ENCODE results near the gene PHACTR1.
"Not testable (repeated sequence)": the region's sequence is repeated elsewhere in the genome, so short reads cannot be mapped to it uniquely, and the experiment has no call there.

The PHACTR1 gene

DNA sequence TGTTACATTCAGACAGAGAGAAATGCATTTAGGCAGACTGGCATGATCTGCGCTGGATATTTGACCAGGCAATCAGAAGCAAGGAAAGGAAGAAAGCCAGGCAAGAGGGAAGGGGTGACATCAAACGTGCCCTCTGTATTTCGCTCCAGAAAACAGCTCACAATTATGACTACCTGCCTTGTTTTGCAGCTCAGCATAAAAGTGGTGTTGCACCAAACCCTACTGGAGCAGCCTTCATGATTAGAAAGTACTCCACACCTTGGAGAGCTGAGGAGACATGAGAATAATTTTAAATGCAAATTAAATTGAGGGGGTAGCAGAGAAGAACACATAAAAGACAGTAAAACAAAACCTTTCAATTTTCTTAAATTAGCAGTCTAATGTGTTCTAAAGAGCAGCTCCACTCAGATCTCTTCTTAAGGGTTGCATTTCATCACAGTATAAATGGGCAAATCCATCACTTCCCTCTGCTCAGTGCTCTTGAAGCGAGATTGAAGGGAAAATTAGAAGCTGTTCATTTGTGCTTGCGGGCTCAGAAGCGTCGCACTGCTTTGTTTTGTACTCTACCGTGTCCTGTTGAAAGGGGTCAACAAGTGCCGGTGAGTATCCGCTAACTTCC, at the start of gene PHACTR1:
Gene PHACTR1 (plus strand): TSS at position 470 of the 619 bp plus-strand sequence.
- no peak for DNase-seq (ENCODE audit: low spot score)

DNA sequence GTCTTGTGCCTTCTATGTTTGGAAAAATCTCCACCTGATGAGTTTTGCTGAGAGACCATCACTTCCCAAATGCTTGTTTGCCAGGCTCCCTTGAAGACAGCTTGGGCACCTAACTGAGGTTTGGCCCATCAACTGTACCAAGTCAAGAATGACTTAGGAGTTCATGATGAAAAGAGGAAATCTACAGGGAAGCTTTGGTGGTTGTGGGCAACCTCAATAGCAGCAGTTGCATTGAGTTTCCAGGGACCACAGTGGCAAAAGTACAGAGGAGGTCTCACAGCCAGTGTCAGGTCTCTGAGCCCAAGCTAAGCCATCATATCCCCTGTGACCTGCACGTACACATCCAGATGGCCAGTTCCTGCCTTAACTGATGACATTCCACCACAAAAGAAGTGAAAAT, 49.7 kb upstream of the PHACTR1 start:
- DNase-seq (ENCODE audit: low spot score) = no peak

DNA sequence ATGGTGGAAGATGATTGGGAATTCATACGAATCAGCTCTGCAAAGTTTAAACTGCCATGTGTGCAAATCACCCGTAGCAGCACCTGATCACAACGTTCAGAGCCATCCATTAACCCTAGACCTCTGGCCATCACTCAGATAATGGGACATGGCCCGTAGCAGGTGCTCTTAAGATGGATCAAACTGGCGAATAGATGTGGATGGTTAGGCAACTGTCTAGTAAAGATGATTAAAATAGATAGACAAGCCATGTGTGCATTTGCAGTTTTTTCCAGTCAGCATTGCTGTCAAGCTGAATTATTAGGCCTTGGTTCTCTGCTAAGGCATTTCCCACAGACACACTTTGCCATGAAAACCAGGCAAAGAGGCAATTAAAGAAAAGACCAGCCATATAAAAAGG, 40.6 kb upstream of the PHACTR1 start:
- DNase-seq (ENCODE audit: low spot score) = no peak

DNA sequence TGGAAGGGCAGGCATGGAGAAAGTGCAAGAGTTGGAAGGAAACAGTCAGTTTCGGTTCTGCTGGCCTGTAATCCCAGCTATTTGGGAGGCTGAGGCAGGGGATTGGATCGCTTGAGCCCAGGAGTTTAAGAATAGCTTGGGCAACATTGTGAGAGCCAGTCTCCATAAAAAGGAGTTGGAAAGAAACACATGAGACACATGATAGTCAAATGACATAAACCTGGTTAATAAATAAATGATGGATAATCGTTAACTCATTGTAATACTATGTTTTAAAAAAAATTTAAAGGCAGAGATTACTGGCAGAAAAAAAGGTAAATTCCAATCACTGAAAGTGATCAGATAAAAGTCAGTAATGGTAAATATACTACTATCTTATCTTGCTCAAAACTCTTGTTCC, 37.2 kb upstream of the PHACTR1 start:
- no peak for DNase-seq (ENCODE audit: low spot score)

DNA sequence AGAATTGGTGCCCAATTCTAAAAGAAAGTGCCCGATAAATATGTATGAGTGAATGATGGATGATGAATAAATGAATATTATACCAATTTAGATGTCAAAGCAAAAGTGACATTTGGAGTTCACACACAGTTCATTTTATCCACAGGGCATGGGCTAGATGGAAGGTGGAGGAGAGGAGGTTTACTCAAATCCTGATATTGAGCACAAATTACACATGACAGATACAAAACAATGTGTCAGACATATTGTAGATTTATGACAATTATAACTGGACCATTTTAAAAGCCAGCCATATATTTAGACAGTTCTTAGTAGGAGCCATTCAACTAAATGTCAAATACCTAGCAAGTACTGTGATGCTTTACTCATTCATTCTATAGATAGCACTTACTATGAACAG, 23.4 kb upstream of the PHACTR1 start:
- no peak for DNase-seq (ENCODE audit: low spot score)

DNA sequence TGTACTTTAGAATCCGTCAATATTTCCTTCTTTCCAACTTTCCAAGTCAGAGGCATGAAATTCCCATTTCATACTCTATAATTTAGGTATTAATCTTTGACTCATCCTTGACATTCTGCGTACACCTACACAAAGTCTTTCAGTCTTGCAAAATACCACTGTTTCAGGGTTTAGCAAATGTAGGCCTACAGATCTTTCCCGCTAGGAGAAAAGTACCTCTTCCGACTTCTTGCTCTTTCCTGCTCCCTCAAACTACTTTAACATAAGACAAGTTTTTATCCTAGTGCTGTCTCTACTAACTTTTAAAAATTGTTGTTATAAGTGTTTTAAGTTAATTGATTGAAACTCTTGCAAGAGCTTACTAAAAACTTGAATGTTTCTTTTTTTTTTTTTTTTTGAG, 18.3 kb upstream of the PHACTR1 start:
- DNase-seq (ENCODE audit: low spot score) = no peak

DNA sequence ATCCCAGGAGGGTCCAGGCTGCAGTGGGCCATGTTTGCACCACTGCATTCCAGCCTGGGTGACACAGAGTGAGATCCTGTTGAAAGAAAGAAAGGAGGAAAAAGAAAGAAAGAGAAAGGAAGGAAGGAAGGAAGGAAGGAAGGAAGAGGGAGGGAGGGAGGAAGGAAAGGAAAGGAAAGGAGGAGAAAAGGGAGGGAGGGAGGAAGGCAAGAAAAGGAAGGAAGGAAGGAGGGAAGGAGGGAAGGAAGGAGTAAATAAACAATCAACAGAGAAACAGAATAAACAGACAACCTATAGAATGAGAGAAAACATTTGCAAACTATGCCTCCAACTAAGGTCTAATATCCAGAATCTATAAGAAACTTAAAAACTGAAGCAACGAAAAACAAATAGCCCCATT, 11.6 kb upstream of the PHACTR1 start:
- DNase-seq (ENCODE audit: low spot score) = no peak

DNA sequence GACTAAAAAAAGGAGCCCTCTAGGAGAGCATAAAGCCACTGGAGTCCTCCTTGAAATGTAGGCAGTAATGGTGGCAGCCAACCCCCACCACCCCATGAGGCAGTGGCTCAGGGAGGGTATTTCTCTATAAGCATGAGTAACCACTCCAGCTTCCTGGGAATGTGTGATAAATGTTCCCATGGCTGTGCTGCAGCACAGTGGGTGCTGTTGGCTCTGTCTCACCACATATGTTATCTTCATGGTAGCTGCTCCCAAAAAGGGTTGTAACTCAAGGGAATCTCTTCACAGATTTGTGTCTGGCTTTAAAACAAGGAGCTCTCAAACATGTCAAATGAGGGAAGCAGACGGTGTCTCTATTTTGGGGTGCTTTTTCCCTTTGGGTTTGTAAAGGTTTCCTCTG, 7.5 kb upstream of the PHACTR1 start:
- DNase-seq (ENCODE audit: low spot score) = no peak

DNA sequence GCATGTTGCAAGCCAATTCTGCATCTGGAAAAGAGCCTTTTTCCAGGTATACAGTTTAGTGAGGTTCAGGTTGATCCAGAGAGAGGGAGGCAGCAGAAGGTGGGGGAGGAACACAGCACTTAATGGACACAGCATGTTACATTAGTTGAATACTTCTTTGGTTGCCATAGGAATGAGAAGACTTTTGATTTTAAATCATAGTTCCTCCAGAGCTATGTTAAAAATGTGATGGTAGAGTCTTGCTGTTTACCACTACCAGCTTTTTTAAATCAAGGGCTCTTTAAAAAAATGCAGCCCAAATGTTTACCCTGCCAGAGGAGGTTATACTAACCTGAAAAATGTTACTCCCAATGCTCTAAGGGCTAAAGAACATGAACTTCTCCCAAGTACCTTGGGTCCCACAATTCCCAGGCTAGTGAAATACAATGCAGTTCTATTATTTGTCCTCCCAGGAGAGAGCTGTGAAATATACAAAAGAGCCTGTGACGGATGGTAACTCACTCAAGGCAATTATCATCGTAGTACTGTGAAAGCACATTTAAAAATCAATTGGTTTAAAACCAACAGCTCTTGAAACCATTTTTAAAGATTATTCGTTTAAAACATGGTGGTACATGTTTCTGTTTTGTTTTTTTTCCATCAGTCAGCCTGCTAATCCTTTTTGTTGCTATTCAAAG, 6.9 kb upstream of the PHACTR1 start:
- no peak for DNase-seq (ENCODE audit: low spot score)

DNA sequence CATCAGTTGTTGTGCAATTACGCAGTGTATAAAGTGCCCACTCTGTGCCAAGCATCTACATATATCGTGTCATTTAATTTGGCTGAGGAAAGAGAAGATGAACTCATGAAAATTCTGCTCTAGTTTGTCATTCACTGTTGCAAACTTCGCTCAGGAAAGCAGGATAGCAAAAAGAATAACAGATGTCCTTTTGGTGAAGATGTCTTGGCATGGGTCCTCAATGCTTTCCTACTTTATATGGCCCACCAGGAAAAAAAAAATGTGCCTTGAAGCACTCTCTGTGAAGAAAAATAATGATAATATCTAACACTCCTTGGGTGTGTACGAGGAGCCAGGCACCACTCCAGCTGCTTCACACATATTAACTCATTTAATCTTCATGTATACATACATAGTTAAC, 5.6 kb upstream of the PHACTR1 start:
- DNase-seq (ENCODE audit: low spot score) = no peak

DNA sequence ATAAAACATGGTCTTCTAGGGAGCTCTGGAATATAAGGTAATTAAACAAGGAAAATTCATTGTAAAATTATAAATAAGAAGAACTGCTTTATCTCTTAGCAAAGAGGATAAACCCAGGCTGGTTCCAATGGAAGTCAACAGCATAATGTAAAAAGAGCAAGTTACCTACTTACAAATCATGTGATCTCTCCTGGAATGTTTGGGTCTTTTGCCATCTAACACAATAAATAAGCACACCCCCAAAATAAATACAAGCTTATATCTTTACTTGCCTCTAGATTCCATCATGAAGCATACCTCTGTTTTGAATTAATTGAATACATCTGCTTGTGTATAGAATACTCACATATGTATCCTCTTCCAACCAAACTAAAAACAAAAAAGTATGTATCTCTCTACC, 2.5 kb upstream of the PHACTR1 start:
- no peak for DNase-seq (ENCODE audit: low spot score)

DNA sequence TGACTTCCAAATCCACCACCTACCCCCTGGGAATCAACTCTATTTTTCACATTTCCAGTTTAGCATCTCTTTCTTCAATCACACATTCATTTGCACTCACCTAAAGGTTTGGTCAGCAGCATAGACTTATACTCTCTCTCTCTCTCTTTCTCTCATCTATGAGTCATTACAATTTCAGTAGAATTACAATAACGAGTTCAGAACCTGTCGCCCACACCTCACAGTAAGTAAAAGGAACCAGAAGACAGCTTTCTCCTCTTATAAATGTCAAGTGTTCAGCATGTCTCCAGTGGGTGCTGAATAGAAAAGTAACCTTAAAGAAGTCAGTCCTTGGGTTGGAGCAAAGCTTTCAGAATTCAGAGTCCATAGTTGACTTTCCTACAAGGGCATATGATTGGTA, 1.1 kb upstream of the PHACTR1 start:
- DNase-seq (ENCODE audit: low spot score) = no peak

DNA sequence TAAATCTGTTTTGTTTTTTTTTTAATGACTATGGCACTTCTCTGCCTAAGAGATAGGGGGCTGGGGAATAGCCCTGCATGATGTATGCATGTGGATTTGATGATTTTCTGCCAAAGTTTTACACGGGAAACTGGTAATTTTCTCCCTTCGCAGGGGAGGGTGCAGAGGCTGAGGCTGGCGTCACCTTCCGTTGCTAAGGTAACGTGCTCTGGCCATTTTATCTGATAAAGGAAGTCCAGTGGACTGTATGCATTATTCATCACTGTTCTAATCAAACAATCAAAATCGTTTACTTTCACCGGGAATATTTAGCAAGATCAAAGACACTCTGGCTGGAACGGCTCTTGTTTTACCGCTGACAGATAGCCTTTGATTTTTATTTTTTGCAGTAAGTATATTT, 789 bp downstream of the PHACTR1 start:
- no peak for DNase-seq (ENCODE audit: low spot score)

DNA sequence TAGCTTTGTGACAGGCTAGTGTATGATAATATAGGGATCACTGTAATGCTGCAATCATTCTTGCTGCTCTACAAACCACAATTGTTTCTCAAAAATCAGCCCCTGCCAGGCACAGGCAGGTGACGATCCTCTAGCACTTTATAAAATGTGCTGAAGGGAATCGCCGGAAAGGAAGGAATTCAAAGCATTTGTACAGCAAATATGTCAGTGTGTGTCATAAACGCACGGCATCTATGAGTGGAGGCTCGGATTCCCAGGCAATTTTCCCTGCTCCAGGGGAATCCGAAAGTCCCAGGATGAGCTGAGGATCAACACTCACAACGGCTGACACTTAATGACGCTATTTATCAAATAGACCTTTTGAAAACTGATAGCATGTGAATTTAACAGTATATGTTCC, 1.4 kb downstream of the PHACTR1 start:
- no peak for DNase-seq (ENCODE audit: low spot score)

DNA sequence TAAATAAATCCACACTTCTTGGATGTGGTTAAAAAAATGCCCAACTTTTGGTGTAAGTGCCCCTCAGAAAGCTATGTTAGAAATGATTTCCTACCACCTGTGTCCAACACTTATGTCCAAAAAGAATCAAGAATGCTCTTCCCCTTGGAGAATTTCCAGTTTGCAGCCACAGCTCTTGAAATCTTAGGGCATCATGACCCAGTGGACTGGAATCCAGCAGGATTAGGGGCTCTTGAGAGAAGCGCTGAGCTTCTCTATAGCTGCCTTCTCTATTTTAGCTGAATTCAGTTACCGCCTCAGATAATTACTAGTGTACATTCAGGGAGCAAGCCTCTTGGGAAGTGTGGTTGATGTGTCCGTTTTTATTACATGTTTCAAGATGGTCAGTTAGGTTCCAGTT, 2.5 kb downstream of the PHACTR1 start:
- no peak for DNase-seq (ENCODE audit: low spot score)

DNA sequence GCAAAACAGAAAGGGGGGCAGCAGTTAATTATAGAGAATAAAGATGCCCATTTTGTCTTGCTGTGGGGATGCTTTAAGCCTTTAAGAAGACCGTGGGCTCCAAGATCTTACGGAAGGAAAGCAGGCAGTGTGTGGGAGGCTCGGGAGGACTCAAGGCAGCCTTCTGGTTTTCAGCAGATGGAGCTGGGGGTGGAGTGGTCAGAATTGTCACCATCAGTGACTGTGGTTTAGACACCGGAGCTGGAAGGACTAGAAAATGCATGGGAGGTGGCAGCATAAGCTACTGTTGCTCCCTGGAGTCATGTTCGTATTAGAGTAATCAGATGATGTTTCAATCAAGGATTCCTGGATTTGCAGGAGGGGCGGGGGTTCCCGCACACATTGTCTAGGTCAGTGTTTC, 3.7 kb downstream of the PHACTR1 start:
- no peak for DNase-seq (ENCODE audit: low spot score)

DNA sequence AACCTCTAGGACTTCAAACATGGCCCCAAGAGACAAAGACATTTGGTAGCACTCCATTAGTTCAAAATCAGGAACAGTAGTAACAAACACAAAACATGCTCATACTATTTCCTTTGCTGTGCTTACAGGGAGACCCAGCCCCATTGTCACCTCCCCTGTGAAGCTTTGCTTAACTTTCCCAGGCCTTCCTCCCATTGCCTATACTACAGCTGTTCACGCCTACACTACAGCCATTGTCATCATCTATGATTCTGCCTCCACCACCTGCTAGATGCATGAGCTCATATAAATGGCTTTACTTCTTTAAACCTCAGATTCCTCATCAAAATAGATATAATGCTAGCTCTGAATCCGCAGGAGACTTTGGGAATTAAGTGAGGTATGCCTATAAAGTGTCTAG, 8.7 kb downstream of the PHACTR1 start:
- no peak for DNase-seq (ENCODE audit: low spot score)

DNA sequence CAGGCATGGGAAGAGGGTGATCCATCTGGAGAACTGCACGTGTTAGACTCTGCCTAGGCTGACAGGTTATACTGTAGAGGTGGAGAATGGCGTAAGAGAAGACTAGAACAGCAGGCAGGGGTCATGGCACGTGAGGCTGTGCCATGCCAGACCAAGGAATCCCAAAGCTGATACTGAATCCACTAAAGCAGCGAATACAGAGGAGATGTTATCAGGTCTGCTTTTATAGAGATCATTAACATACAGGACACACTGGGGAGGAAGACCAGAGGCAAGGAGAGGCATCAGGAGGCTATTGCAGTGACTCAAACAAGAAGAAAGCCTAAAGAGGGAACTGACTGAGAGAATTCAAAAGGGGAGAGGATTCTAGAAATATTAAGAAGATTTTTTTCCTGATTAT, 12.9 kb downstream of the PHACTR1 start:
- DNase-seq (ENCODE audit: low spot score) = no peak

DNA sequence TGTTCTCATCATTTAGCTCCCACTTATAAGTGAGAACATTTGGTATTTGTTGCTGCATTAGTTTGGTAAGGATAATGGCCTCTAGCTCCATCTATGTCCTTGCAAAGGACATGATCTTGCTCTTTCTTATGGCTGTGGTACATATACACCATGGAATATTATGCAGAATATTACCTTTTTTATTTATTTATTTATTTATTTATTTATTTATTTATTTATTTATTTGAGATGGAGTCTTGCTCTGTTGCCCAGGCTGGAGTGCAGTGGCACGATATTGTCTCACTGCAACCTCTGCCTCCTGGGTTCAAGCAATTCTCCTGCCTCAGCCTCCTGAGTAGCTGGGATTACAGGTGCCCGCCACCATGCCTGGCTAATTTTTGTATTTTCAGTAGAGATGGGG, 14.2 kb downstream of the PHACTR1 start:
- DNase-seq (ENCODE audit: low spot score) = not testable (repeated sequence)

DNA sequence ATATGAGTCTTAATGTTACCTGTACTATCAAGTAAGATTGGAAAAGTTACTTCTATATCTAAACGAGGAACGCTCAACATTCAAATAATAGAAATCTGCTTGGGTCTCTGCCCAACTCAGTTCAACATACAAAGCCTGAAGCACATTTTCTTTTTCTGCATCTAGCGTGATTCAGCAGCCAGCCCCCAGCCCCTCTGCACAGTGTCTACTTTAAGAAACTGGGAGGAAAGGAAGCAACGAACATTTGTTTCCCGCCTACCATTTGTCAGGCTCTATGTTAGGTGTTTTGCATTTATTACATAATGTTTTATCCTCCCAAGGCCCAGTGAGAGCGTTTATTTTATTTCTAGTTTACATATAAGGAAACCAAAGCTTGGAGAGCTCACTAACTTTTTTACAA, 17.3 kb downstream of the PHACTR1 start:
- DNase-seq (ENCODE audit: low spot score) = no peak

DNA sequence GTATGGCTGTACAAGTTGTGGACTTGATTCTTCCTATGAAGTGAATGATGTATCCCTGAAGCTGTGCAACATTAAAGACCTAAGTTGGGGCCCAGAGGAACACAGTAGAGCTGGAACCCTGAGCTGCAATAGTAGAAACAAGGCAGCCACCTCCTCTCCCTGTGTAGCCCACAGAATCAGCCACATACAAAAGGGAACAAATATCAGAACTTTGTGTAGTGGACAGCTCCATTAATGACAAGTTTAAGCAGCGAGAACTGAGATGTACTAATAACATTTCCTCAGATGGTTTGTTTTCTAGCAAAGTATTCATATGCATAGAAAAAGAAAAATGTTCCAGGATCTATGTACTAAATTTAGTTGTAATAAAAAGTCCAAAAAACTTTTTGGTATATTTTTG, 19.2 kb downstream of the PHACTR1 start:
- DNase-seq (ENCODE audit: low spot score) = no peak

DNA sequence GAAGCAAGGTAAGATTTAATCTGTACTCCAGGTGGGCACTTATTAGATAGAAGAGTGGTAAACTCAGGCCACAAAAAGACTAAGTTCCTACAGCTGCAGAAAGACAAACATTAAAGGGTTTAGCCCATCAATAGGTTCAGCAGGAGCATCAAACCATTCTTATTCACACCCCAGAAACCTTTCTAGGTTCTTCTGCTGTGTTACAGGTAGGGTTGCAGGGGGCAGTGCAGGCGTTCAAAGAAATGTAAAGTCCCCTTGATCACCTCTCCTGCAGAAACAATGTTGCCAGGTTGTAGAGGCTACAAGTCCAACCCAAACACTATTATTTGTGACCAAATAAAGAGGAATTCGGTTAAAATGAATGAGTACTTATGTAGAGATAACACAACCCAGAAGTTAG, 31.8 kb downstream of the PHACTR1 start:
- DNase-seq (ENCODE audit: low spot score) = no peak

DNA sequence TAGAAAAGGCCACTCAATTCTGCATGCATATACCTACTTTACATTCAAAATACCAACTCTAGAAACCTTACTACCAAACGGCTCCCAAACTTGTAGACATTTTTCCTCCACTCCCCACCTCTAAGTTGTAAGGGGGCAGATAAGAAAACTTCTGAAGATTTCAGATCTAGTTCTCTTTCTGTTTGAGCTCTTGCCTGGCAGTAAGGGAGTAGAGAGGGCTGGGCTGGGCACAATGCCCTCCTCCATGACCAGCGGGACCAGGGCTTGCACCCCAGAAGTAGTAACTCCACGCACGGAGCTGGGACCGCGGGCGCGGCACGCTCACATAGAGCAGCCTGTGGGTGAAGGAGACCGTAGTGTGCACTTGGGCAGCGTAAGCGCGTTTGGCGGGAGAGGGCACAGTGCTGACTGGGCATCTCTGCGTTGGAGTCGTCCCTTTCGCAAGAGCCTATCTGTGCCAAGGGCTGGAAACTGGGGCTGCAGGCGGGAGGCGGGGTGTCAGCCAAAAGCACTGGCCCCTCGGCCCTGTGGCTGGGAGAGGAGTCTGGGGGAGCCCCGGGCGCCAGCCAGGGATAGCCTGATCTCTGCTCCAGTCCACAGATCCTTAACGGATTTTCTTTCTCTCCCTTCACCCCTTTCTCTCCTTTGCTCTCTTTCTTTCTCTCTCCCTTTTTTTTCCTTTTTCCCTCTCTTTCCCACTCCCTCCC, 32.4 kb downstream of the PHACTR1 start:
- no peak for DNase-seq (ENCODE audit: low spot score)

Measured in CD4-positive, alpha-beta T cell treated with Interleukin-15 for 4 hours (primary cell).